ENCODE data around the gene PRKG1.
"Not testable (repeated sequence)": the region's sequence is repeated elsewhere in the genome, so short reads cannot be mapped to it uniquely, and the experiment has no call there.

PRKG1 gene

GRCh38 chr10:51510231-51510630 lies 435.9 kb downstream of the PRKG1 start:
- DNase-seq (ENCODE audit: low read depth in 2 of 2), result no peak

- no peak for DNase-seq (ENCODE audit: low read depth in 2 of 2)
Measured at GRCh38 chr10:51521605-51522004, 447.3 kb downstream of the PRKG1 start.

- DNase-seq (ENCODE audit: low read depth in 2 of 2), result no peak
Measured at GRCh38 chr10:51522858-51523257, 448.6 kb downstream of the PRKG1 start.

GRCh38 chr10:51523440-51523839 lies 449.2 kb downstream of the PRKG1 start:
- no peak for DNase-seq (ENCODE audit: low read depth in 2 of 2)

- no peak for DNase-seq (ENCODE audit: low read depth in 2 of 2)
Measured at GRCh38 chr10:51524041-51524440, 449.8 kb downstream of the PRKG1 start.

- DNase-seq (ENCODE audit: low read depth in 2 of 2), result no peak
Measured at GRCh38 chr10:51527522-51528219, 453.4 kb downstream of the PRKG1 start.

- DNase-seq (ENCODE audit: low read depth in 2 of 2), result no peak
Measured at GRCh38 chr10:51528527-51528926, 454.2 kb downstream of the PRKG1 start.

- no peak for DNase-seq (ENCODE audit: low read depth in 2 of 2)
Measured at GRCh38 chr10:51530541-51530940, 456.3 kb downstream of the PRKG1 start.

GRCh38 chr10:51532044-51532443 lies 457.8 kb downstream of the PRKG1 start:
- no peak for DNase-seq (ENCODE audit: low read depth in 2 of 2)

- DNase-seq (ENCODE audit: low read depth in 2 of 2), result no peak
Measured at GRCh38 chr10:51542853-51543252, 468.6 kb downstream of the PRKG1 start.

GRCh38 chr10:51544933-51545332 lies 470.6 kb downstream of the PRKG1 start:
- DNase-seq (ENCODE audit: low read depth in 2 of 2), result no peak

- no peak for DNase-seq (ENCODE audit: low read depth in 2 of 2)
Measured at GRCh38 chr10:51547941-51548340, 473.7 kb downstream of the PRKG1 start.

- no peak for DNase-seq (ENCODE audit: low read depth in 2 of 2)
Measured at GRCh38 chr10:51552879-51553278, 478.6 kb downstream of the PRKG1 start.

GRCh38 chr10:51564896-51565510 lies 490.7 kb downstream of the PRKG1 start:
- DNase-seq (ENCODE audit: low read depth in 2 of 2), result no peak

GRCh38 chr10:51567271-51567670 lies 493.0 kb downstream of the PRKG1 start:
- no peak for DNase-seq (ENCODE audit: low read depth in 2 of 2)

GRCh38 chr10:51569467-51569866 lies 495.2 kb downstream of the PRKG1 start:
- DNase-seq (ENCODE audit: low read depth in 2 of 2), result no peak

GRCh38 chr10:51574248-51575048 lies 500.2 kb downstream of the PRKG1 start:
- no peak for DNase-seq (ENCODE audit: low read depth in 2 of 2)

GRCh38 chr10:51581196-51581595 lies 506.9 kb downstream of the PRKG1 start:
- not testable (repeated sequence) for DNase-seq (ENCODE audit: low read depth in 2 of 2)

GRCh38 chr10:51583976-51584375 lies 509.7 kb downstream of the PRKG1 start:
- no peak for DNase-seq (ENCODE audit: low read depth in 2 of 2)

GRCh38 chr10:51585742-51586141 lies 511.5 kb downstream of the PRKG1 start:
- DNase-seq (ENCODE audit: low read depth in 2 of 2), result no peak

GRCh38 chr10:51588984-51589383 lies 514.7 kb downstream of the PRKG1 start:
- DNase-seq (ENCODE audit: low read depth in 2 of 2), result no peak

GRCh38 chr10:51590818-51591217 lies 516.5 kb downstream of the PRKG1 start:
- no peak for DNase-seq (ENCODE audit: low read depth in 2 of 2)

- no peak for DNase-seq (ENCODE audit: low read depth in 2 of 2)
Measured at GRCh38 chr10:51596695-51597094, 522.4 kb downstream of the PRKG1 start.
